AG09309 (cell line): ENCODE data around the gene FAM81A.

Experiments
- DNase-seq: peaks from one replicate; pipeline ENCODE4 v3.0.0-alpha.2; 2010; ENCODE audit warnings: low read depth
- H3K4me3 ChIP-seq: 2 replicates; pipeline ENCODE4 v1.5.1; 2011; ENCODE audit warnings: mild to moderate bottlenecking, low read depth, low read length, moderate library complexity; ENCODE audit not compliant: control insufficient read depth
- CTCF ChIP-seq: IDR thresholded peaks from 2 replicates; pipeline ENCODE4 v1.5.1; 2011; ENCODE audit warnings: mild to moderate bottlenecking, low read depth, low read length, inconsistent platforms; ENCODE audit not compliant: insufficient read depth, control insufficient read depth; ENCODE audit errors: missing control alignments

The FAM81A gene

GRCh38 chr15:59536553-59536952 is 98.6 kb downstream of the FAM81A start:
- H3K4me3 ChIP-seq = no peak overlapping the region
- no peak for DNase-seq
- TF ChIP-seq CTCF = no peak

- DNase-seq = no peak
- H3K4me3 ChIP-seq = no peak overlapping the region
- no peak for TF ChIP-seq CTCF
Measured at GRCh38 chr15:59537403-59537802, 99.4 kb downstream of the FAM81A start.

GRCh38 chr15:59538494-59538893 is 100.5 kb downstream of the FAM81A start:
- no peak overlapping the region for H3K4me3 ChIP-seq
- DNase-seq = no peak
- no peak for TF ChIP-seq CTCF

- H3K4me3 ChIP-seq = no peak overlapping the region
- TF ChIP-seq CTCF = no peak
- no peak for DNase-seq
Measured at GRCh38 chr15:59539799-59540198, 101.8 kb downstream of the FAM81A start.

GRCh38 chr15:59540654-59541053 is 102.7 kb downstream of the FAM81A start:
- TF ChIP-seq CTCF = no peak
- DNase-seq = no peak
- no peak overlapping the region for H3K4me3 ChIP-seq

GRCh38 chr15:59541750-59542149 is 103.8 kb downstream of the FAM81A start:
- no peak overlapping the region for H3K4me3 ChIP-seq
- TF ChIP-seq CTCF = no peak
- DNase-seq = no peak

GRCh38 chr15:59543721-59544547 is 105.9 kb downstream of the FAM81A start:
- H3K4me3 ChIP-seq = no peak overlapping the region
- TF ChIP-seq CTCF = no peak
- DNase-seq = no peak
